ENCODE measurements around the gene MFSD6.
A peak's percentile ranks its signal among the peaks of the same experiment; 100 is the strongest.
"Not testable (repeated sequence)": the region's sequence is repeated elsewhere in the genome, so short reads cannot be mapped to it uniquely, and the experiment has no call there.

The MFSD6 gene

DNA sequence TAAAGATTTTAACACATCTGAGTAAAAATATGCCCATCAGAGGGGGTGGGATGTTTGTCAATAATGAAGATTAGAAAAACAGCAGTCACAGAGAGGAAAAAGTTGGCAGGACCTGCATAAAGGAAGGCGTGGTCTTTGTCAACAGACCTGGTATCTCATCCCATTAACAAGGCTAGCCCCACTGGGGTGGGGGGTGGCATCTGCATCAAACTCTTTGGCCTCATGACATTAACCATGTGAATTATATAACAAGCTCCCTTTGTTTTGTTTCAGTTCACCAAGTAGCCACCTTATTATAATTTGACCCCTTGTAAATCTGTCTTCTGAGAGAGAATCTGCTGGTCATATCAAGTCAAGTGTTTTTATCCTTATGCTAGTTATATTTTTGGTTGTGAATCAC lies 97.5 kb downstream of the MFSD6 start:
- no peak for DNase-seq (ENCODE audit: low read depth, low spot score)
- in situ Hi-C loops (cut with HindIII; ENCODE audit: low sequenced_read_pairs), result no loop called here
- TF ChIP-seq, protein P1, sequence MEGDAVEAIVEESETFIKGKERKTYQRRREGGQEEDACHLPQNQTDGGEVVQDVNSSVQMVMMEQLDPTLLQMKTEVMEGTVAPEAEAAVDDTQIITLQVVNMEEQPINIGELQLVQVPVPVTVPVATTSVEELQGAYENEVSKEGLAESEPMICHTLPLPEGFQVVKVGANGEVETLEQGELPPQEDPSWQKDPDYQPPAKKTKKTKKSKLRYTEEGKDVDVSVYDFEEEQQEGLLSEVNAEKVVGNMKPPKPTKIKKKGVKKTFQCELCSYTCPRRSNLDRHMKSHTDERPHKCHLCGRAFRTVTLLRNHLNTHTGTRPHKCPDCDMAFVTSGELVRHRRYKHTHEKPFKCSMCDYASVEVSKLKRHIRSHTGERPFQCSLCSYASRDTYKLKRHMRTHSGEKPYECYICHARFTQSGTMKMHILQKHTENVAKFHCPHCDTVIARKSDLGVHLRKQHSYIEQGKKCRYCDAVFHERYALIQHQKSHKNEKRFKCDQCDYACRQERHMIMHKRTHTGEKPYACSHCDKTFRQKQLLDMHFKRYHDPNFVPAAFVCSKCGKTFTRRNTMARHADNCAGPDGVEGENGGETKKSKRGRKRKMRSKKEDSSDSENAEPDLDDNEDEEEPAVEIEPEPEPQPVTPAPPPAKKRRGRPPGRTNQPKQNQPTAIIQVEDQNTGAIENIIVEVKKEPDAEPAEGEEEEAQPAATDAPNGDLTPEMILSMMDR (IDR thresholded peaks at IDR 0.05; ENCODE audit: low read depth, low read length), result no peak
- no peak overlapping the region for H3K4me3 ChIP-seq (ENCODE audit: low read depth, low read length)

DNA sequence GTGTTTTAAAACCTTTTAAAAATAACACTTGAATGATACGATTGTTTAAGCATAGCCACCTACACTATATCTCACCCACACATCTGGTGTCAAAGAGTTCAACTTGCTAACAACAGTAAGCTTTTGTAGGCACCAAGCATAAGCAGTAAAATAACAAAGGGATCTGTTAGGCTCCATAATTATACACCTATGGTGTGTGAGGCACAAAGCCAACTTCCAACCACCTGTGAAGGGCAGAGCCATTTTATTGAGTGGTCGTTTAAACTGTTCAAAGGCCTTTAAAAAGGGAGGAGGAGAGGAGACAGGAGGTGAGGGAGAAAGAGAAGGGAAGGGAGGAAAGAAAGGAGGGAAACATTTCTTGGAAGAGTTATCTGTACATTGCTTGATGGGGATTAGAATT lies 98.5 kb downstream of the MFSD6 start:
- DNase-seq (ENCODE audit: low read depth, low spot score), result no peak
- in situ Hi-C loops (cut with HindIII; ENCODE audit: low sequenced_read_pairs), result no loop called here
- TF ChIP-seq, protein P1 (IDR thresholded peaks at IDR 0.05; ENCODE audit: low read depth, low read length), result no peak
- H3K4me3 ChIP-seq (ENCODE audit: low read depth, low read length), result no peak overlapping the region

DNA sequence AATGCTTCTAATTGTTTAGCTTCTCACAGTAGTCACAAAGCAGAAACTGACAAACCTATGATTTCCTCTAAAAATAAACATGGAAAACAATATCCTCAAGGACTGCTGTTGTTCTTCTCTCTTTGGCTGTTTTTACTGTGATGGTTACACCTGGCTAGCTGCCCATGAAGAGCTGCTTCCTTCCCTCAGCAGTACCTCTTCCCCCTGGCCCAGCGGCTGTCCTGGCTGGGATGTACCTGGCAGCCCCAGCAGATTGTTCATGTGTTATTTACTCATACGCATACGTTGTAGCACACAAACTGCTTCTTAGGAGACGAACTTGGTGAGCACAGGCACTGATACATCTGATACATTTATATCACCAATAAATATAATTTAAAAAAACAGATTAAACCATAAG lies 99.0 kb downstream of the MFSD6 start:
- no peak overlapping the region for H3K4me3 ChIP-seq (ENCODE audit: low read depth, low read length)
- no peak for DNase-seq (ENCODE audit: low read depth, low spot score)
- TF ChIP-seq, protein P1 (IDR thresholded peaks at IDR 0.05; ENCODE audit: low read depth, low read length), result no peak
- in situ Hi-C loops (cut with HindIII; ENCODE audit: low sequenced_read_pairs), result no loop called here

DNA sequence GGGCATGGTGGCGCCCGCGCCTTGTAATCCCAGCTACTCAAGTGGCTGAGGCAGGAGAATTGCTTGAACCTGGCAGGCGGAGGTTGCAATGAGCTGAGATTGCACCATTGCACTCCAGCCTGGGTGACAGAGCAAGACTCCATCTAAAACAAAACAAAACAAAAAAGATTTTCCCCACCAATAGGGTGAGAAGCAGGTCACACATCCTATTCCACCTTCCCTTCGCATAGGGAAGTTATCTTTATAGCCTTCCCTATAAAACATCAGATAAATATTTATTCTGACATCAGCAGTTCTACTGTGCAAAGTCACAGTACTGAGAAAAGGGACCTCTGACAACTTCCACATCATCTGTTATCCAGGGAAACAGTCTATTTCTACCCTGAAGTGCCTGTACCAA lies 101.7 kb downstream of the MFSD6 start:
- DNase-seq (ENCODE audit: low read depth, low spot score); H3K4me3 ChIP-seq (ENCODE audit: low read depth, low read length); in situ Hi-C loops (cut with HindIII; ENCODE audit: low sequenced_read_pairs): not testable (repeated sequence)

DNA sequence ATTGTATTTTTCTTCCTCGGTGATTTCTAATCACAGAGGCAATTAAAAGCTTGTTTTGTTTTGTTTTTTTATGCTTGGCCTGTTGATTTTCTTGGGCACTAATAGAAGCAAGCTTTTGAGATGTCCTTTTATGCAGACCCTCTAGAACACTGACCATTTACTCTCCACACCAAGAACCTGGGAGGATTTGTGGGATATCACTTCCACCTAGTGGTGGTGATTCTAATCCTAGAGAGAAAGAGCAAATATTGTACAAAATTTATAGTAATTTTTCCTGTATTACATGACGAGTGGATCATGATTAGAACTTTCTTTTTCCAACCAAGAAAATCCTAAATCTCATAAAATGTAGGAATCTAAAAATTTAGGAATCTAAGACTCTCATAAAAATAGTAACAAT lies 102.9 kb downstream of the MFSD6 start:
- TF ChIP-seq, protein P1 (IDR thresholded peaks at IDR 0.05; ENCODE audit: low read depth, low read length), result peak; percentile 50
- in situ Hi-C loops (cut with HindIII; ENCODE audit: low sequenced_read_pairs), result no loop called here
- DNase-seq (ENCODE audit: low read depth, low spot score), result peak; percentile 53
- no peak overlapping the region for H3K4me3 ChIP-seq (ENCODE audit: low read depth, low read length)

DNA sequence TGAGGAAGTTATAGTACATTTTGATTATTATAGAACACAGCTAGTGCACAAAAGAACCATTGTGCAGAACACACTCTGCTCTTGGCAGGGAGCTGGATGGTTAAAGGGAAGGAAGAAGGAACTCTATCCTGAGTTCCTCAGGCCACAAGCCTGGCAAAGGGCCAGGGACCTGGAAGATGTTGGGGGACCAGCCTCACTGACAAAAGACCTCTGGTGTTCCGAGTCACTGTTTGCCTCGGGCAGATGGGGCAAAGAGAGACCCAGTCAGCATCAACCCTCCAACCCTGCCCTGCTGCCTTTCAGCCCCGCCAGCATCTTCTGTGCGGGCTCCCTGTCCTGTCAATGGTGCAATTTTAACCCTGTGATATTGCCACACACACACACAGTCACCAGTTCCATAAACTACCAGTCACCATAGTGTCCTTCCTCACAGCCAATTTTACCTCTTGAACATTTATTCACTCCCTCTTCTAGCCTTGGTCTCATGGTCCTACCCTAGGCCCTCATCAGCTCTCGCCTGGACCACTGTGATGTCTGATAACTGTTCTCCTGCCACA lies 104.5 kb downstream of the MFSD6 start:
- DNase-seq (ENCODE audit: low read depth, low spot score), result no peak
- in situ Hi-C loops (cut with HindIII; ENCODE audit: low sequenced_read_pairs), result no loop called here
- no peak overlapping the region for H3K4me3 ChIP-seq (ENCODE audit: low read depth, low read length)
- TF ChIP-seq, protein P1 (IDR thresholded peaks at IDR 0.05; ENCODE audit: low read depth, low read length), result no peak

DNA sequence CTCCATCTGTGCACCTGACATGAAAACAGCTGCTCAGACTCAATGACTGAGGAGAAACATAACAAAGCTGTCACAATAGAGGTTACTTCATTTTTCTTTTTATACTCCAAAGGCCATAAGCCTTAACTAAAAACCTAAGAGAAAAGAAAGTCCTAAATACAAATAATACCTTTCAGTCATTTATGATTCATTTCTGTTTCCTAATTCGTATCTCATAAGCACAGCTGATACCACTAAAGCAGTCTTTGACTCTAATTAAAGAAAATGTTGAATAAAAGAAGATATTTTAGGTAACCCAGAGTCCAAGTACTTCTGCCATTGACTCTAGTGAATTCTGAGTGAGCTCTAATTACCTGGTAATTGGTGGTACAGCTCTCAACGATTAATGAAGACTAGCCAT lies 105.7 kb downstream of the MFSD6 start:
- no peak for DNase-seq (ENCODE audit: low read depth, low spot score)
- no peak overlapping the region for H3K4me3 ChIP-seq (ENCODE audit: low read depth, low read length)
- in situ Hi-C loops (cut with HindIII; ENCODE audit: low sequenced_read_pairs), result no loop called here
- TF ChIP-seq, protein P1 (IDR thresholded peaks at IDR 0.05; ENCODE audit: low read depth, low read length), result no peak
